Nephron progenitor cell (in vitro differentiated cells): ENCODE data around the gene EPM2A.
A peak's percentile ranks its signal among the peaks of the same experiment; 100 is the strongest.

Source experiments
- DNase-seq: peaks from one replicate; pipeline ENCODE4 v3.0.0; 2021
- H3K27ac Mint-ChIP-seq: 2 replicates; pipeline ENCODE4 v1.8.0; 2021; ENCODE audit warnings: mild to moderate bottlenecking, moderate library complexity, mixed read lengths
- H3K27me3 Mint-ChIP-seq: 2 replicates; pipeline ENCODE4 v1.8.0; 2021; ENCODE audit warnings: mild to moderate bottlenecking, low read depth, mixed read lengths; ENCODE audit not compliant: poor library complexity
- H3K36me3 Mint-ChIP-seq: 2 replicates; pipeline ENCODE4 v1.8.0; 2021; ENCODE audit warnings: low read depth, mixed read lengths
- H3K4me1 Mint-ChIP-seq: 2 replicates; pipeline ENCODE4 v1.8.0; 2021; ENCODE audit warnings: mixed read lengths
- H3K4me3 Mint-ChIP-seq: 2 replicates; pipeline ENCODE4 v1.8.0; 2021; ENCODE audit warnings: mild to moderate bottlenecking, moderate library complexity, mixed read lengths
- H3K9me3 Mint-ChIP-seq: 2 replicates; pipeline ENCODE4 v1.8.0; 2021; ENCODE audit warnings: mild to moderate bottlenecking, moderate library complexity, mixed read lengths
- TF ChIP-seq, protein P1 (sequence below): fragments of 200-600 bp; sonication (generic); IDR thresholded peaks from 2 replicates; pipeline ENCODE4 v1.5.0; 2021; ENCODE audit warnings: antibody characterized with exemption

Gene EPM2A

DNA sequence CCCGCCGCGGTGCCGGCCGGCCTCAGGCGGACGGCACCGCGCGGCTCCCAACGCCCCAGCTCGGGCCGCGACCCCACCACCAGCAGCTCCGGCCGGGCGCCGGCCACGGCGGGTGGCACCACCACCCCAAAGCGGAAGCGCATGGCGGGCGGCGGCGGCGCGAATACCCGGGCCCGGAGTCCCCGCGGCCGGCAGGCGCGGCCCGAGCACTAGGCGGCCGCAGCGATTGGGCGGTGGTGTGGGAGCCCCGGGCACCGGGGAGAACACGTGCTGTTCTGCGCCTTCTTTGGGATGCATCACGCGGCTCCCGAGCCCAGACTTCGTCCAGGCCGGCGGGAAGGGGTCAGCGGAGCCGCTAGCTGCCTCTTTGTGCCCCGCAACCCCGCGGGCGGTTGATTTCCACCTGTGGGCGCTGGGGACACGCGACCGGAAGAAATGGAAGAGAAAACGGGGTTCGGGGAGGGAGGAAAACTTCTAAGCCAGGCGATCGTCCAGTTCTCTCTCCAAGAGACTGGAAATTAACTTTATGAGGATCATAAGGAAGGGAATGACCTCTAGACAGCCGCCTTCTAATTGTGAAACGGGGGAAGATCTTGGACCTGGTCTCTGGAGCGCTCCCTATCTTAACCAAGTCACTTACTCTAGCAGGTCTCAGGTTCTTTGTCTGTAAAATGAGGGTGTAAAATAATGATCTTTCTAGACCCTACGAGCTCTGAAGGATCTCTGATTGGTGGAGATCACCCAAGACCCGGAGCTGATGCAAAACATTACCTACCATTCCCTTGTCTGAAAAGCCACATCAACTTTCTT is at the start of gene EPM2A:
TSS of gene EPM2A (minus strand) at position 165 of the 810 bp plus-strand sequence. CDS start at position 143, 22 bp downstream.
- Mint-ChIP-seq H3K36me3 (peaks cover 21% of the 10 kb centered on the region), H3K27ac (peak within 1 kb of the TSS; percentile 100), H3K9me3 (peaks cover 25% of the 10 kb centered on the region), H3K27me3 (no peaks in the 10 kb centered on the region), H3K4me1 (peaks cover 53% of the 10 kb centered on the region), H3K4me3 (peak within 1 kb of the TSS; percentile 90)
- peak; percentile 76 for DNase-seq
- TF ChIP-seq, protein P1, sequence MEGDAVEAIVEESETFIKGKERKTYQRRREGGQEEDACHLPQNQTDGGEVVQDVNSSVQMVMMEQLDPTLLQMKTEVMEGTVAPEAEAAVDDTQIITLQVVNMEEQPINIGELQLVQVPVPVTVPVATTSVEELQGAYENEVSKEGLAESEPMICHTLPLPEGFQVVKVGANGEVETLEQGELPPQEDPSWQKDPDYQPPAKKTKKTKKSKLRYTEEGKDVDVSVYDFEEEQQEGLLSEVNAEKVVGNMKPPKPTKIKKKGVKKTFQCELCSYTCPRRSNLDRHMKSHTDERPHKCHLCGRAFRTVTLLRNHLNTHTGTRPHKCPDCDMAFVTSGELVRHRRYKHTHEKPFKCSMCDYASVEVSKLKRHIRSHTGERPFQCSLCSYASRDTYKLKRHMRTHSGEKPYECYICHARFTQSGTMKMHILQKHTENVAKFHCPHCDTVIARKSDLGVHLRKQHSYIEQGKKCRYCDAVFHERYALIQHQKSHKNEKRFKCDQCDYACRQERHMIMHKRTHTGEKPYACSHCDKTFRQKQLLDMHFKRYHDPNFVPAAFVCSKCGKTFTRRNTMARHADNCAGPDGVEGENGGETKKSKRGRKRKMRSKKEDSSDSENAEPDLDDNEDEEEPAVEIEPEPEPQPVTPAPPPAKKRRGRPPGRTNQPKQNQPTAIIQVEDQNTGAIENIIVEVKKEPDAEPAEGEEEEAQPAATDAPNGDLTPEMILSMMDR = no peak

DNA sequence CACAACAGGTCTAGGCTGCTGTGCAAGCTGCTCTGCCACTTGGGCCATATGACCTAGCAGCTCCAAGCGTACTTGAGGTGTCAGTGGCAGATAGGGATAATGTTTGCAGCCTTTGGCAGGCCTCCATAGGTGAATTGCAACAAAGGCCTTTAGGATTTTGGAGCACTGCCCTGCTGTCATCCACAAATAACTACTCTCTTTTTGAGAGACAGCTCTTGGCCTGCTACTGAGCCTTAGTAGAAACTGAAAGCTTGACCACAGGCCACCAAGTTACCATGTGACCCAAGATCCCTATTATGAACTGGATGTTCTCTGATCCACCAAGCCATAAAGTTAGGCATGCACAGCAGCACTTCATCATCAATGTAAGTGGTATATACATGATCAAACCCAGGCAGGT is 49.4 kb upstream of the EPM2A start:
- Mint-ChIP-seq H3K27ac (no peak overlapping the region), H3K27me3 (no peaks in the 10 kb centered on the region), H3K4me3 (no peak overlapping the region), H3K9me3 (peaks cover 58% of the 10 kb centered on the region), H3K36me3 (peaks cover 95% of the 10 kb centered on the region), H3K4me1 (no peaks in the 10 kb centered on the region)
- TF ChIP-seq, protein P1 = no peak
- no peak for DNase-seq

DNA sequence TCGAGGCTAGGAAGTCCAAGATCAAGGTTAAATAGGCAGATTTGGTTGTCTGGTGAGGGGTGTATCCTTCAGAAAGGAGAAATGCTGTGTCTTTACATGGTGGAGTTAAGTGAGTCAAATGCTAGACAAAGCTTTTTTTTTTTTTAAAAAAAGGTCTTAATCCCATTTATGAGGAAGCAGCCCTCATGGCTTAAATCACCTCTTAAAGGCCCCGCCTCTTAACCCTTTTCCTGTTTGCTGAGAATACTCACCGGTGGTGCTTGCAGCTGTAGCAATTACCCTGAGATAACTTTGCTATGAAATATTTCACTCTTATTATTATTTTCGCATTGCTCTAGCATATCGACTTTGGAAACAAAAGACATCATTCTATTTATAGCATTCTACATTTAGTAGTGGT is 48.5 kb upstream of the EPM2A start:
- no peak overlapping the region for H3K4me3 Mint-ChIP-seq
- no peak overlapping the region for H3K27ac Mint-ChIP-seq
- H3K36me3 Mint-ChIP-seq = peaks cover 91% of the 10 kb centered on the region
- H3K9me3 Mint-ChIP-seq = peaks cover 56% of the 10 kb centered on the region
- no peaks in the 10 kb centered on the region for H3K4me1 Mint-ChIP-seq
- TF ChIP-seq, protein P1 = no peak
- no peak for DNase-seq
- H3K27me3 Mint-ChIP-seq = no peaks in the 10 kb centered on the region

DNA sequence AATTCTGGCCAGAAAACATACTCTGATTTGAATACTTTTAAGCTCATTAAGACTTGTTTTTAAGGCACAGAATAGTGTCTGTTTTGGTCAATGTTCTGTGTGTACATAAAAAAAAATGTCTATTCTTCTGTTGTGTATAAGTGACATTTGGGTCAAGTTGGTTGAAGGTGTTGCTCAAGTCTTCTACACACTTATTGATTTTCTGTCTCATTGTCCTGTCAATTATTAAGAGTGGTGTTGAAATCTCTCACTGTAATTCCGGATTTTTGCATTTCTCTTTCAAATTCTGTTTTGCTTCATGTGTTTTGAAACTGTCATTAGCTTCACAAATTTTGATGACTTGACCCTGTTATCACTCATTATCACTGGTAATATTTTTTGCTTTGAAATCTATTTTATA is 37.5 kb upstream of the EPM2A start:
- peaks cover 65% of the 10 kb centered on the region for H3K9me3 Mint-ChIP-seq
- peaks cover 24% of the 10 kb centered on the region for H3K36me3 Mint-ChIP-seq
- H3K4me3 Mint-ChIP-seq = no peak overlapping the region
- H3K27me3 Mint-ChIP-seq = no peaks in the 10 kb centered on the region
- TF ChIP-seq, protein P1 = no peak
- H3K4me1 Mint-ChIP-seq = no peaks in the 10 kb centered on the region
- no peak for DNase-seq
- H3K27ac Mint-ChIP-seq = no peak overlapping the region

DNA sequence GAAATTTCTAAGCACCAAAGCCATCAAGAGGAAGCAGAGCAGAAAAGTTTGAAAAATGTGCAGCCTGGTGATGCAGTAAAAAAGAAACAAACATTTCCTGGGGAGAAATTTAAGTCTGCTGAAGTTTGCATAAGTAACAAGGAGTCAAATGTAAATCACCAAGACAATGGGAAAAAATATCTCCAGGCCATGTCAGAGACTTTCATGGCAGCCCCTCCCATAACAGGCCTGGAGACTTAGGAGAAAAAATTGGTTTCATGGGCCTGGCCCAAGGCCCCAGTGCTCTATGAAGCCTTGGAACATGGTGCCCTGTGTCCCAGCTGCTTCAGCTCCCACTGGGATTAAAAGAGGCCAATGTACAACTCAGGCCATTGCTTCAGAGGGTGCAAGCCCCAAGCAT is 30.1 kb upstream of the EPM2A start:
- DNase-seq = no peak
- Mint-ChIP-seq H3K36me3 (peaks cover 11% of the 10 kb centered on the region), H3K4me1 (no peaks in the 10 kb centered on the region), H3K4me3 (no peak overlapping the region), H3K27ac (no peak overlapping the region), H3K9me3 (peaks cover 13% of the 10 kb centered on the region), H3K27me3 (no peaks in the 10 kb centered on the region)
- TF ChIP-seq, protein P1 = no peak

DNA sequence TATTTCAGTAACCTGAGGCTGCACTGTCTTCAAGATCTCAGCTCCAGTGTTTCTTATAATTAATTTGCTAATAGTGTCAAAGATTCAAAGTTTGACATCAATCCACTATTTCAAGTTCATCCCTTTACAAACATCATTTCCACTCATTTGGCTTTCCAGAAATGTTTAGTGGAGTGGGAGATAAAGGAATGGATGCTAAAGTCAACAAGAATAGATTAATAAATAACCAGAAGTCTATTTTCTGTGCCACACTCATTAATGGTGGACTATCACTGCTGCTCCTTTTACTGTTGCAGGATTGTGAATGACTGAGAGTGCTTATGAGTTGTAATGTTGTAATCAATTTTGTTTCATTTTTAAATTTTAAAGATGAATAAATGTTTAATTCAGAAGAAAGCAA is 28.4 kb upstream of the EPM2A start:
- TF ChIP-seq, protein P1 = no peak
- no peak for DNase-seq
- Mint-ChIP-seq H3K36me3 (peaks cover 5% of the 10 kb centered on the region), H3K4me1 (no peaks in the 10 kb centered on the region), H3K27me3 (no peaks in the 10 kb centered on the region), H3K27ac (no peak overlapping the region), H3K4me3 (no peak overlapping the region), H3K9me3 (peaks cover 6% of the 10 kb centered on the region)
